Stimulated activated CD4-positive, alpha-beta T cell treated with anti-CD3 and anti-CD28 coated beads, Interleukin-2, amount 100 ng/mL, for 24 hours (primary cell): Measurements from ENCODE around the gene PBX3.

Source experiments
- DNase-seq, 2 donors: peaks; one replicate each; pipeline ENCODE4 v3.0.0-alpha.2; 2020

PBX3 gene

GRCh38 chr9:125911861-125912644 is 164.9 kb downstream of the PBX3 start:
- DNase-seq, result no peak

DNA sequence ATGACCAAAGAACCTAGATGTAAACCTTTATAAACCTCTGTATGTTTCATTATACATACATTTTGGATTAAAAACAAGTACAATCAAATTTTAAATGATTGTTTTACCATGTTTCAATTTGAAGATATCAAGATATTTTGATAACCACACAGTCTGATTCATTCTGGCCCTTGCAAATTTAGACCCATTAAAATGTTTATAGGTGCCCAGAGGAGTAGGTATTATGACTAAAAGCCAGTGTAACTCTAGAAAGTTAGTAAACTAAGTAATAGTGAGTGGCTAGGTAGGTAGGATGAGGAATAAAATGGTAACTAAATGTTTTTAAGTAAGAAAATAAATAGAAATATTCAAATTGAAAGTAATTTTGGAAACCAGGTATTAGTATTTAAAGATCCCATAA is 165.5 kb downstream of the PBX3 start:
- no peak for DNase-seq

GRCh38 chr9:125913551-125913950 is 166.4 kb downstream of the PBX3 start:
- no peak for DNase-seq

DNA sequence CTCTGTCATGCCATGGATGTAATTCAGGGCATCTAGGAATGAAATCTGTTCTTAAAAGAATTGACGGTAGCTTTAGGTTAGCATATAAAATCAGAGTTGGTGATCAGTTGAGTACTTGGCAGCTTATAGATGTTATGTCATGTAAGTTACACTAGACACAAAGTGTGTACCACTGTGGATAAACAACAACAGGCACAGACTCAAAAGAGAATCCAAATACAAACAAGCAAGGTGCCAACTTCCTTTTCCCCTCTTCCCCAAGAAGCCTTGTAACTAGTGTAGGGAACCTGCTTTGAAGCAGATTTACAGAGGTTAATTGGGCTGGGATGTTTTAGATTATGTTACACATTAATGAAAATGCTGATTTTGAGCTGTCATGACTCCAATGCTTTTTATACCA is 167.2 kb downstream of the PBX3 start:
- DNase-seq, result no peak

GRCh38 chr9:125915606-125916005 is 168.4 kb downstream of the PBX3 start:
- no peak for DNase-seq

GRCh38 chr9:125919565-125919964 is 172.4 kb downstream of the PBX3 start:
- no peak for DNase-seq

GRCh38 chr9:125920402-125920801 is 173.2 kb downstream of the PBX3 start:
- no peak for DNase-seq

- DNase-seq, result no peak
Measured at GRCh38 chr9:125922854-125923253, 175.7 kb downstream of the PBX3 start.

DNA sequence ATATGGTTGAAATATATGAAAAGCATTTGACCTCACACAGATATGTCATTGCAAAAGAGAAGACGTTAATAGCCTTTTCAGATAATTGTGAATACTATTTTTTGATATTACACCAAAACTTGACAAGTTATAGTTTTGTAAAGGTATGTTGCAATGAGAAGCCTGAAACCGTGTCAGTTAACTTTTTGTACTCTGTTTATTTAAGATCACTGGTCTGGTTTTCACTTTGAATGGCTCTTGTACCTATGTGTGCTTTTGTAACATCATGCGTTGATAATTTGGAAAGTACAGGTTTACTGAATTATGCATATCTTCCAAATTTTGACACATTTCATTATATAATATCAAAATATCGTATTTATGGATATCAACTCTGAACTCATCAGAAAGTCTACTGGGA is 177.2 kb downstream of the PBX3 start:
- DNase-seq, result no peak

- DNase-seq, result no peak
Measured at GRCh38 chr9:125926936-125927335, 179.8 kb downstream of the PBX3 start.

DNA sequence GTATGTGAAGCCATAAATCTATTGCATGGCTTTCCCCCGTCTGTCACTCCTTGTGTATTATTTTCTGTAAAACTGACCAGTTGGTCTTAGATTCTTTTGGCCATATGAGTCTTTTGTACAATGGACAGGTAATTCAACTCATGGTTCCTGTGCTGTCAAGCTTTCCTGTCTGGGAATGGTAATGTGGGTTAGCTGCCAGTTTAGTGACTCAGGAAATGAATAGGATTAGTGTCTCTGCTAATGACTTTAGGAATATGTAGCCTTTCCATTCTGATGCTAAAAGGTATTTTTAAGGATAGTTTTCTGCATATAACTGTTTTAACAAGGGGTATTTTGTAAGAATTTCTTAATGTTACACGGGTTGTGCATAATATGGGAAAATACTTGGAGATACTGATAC is 182.7 kb downstream of the PBX3 start:
- DNase-seq, result no peak

DNA sequence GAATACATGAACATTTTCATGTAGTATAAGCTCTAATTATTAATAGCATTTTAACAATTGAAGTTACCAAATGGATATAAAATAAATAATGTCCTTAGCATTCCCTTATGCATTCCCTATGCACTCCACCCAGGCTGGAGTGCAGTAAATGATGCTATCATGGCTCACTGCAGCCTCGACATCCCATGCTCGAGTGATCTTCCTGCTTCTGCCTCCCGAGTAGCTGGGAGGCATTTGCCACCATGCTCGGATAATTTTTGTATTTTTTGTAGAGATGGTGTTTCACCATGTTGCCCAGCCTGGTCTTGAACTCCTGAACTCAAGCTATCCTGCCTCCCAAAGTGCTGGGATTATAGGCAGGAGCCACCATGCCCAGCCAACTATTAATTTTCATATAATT is 184.0 kb downstream of the PBX3 start:
- DNase-seq, result no peak

- no peak for DNase-seq
Measured at GRCh38 chr9:125932012-125932411, 184.8 kb downstream of the PBX3 start.

DNA sequence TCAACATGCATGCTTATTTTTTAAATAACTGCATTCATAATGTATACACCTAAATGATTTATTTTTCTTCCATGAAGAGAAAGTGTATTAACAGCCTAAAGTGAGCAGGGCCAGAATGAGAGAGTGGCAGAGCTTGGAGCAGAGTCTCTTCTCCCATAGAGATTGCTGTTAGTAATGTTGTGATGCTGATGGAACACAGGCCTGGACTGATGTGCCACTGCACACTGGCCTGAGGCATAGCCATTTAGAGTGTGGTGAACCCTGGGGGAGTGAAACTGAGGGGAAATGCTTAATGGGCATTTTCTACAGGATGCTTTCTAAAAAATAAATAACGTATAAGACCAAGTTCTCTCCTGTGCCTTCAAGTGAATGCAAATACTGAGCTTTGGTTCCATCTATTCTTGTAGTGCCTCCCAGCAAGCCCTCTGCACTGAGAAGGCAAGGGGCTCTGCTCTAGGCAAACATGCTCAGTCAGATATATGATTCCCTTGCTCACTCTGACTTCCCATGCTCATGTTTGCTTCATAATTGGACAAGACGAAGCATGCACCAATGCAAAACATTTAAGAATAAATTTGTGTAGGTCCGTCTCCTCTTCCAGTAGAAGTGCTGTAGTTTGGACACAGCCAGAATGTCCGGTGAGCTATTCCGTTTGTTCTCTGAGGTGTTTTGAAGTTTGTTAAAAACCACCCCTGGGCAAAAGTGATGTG is 185.7 kb downstream of the PBX3 start:
- DNase-seq, result no peak

DNA sequence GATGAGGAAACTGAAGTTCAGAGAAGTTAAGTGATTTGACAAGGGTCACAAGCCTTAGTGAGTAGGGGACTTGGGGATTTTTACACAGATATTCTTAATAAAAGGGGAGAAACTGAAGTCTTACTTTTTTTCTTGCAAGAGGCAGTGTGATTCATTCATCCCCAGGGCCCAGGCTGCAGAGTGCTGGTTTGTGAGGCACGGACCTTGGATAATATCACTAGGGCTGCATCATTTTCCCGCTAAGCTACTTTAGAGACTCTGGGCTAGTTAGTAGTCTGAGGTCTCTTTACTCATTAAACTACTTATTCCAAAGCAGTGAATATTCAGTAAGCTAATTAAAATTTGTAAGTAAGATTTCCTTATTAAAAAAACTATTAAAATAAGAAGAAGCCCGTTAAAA is 195.0 kb downstream of the PBX3 start:
- DNase-seq, result no peak

- no peak for DNase-seq
Measured at GRCh38 chr9:125943831-125944230, 196.7 kb downstream of the PBX3 start.

GRCh38 chr9:125946397-125946796 is 199.2 kb downstream of the PBX3 start:
- DNase-seq, result no peak

DNA sequence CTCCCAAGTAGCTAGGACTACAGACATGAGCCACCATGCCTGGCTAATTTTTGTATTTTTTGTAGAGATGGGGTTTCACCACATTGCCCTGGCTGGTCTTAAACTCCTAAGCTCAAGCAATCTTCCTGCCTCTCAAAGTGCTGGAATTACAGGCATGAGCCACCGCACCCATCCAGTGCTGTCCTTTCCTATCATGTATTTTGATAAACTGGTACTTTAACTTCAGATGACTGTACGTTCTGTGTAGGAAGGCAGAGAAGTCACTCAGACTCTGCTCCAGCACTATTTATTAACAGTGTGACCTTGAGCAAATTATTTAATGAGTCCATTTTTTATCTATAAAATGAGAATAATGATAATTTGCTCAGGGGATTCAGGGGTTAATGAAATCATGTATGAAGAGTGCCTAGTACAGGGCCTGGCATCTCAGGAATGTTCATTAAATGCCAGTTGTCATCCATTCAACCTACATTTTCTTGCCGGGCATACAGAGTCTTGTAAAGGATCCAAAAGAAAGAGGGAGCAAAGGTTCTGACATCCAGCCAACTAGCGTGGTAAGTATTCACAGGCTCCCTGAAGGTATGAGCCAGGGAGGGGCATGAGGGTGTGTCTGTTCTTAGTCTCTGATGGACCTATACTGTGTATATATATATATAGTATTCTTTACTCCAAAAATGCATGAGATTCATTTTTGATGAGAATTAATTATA is 201.9 kb downstream of the PBX3 start:
- no peak for DNase-seq

- DNase-seq, result no peak
Measured at GRCh38 chr9:125949703-125950460, 202.7 kb downstream of the PBX3 start.

DNA sequence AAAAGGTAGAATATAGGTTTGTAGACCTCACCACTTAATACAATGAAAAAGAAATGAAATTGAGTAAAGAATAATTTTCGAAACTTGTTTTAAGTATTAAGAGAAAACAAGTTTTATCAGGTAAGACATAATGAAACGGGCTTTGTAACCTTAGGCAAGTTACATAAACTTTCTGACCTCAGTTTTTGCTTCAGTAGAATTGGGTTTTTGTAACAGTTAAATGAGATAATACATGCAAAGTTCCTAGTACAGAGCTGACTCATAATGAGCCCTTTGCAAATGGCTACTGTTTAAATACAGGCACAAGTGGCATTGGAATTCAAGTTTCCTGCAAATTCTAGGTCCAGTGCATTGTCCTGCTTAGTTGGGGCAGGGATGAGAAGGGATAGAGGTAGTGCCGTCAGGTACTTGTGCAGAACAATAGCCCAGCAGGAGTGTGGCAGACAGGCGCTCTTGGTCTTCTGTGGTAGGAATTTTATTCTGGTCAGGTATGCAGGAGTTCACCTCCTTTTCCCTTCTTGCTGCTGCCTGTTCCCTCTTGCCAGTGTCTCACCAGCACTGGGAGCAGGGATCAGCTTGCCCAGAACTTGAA is 203.8 kb downstream of the PBX3 start:
- no peak for DNase-seq

DNA sequence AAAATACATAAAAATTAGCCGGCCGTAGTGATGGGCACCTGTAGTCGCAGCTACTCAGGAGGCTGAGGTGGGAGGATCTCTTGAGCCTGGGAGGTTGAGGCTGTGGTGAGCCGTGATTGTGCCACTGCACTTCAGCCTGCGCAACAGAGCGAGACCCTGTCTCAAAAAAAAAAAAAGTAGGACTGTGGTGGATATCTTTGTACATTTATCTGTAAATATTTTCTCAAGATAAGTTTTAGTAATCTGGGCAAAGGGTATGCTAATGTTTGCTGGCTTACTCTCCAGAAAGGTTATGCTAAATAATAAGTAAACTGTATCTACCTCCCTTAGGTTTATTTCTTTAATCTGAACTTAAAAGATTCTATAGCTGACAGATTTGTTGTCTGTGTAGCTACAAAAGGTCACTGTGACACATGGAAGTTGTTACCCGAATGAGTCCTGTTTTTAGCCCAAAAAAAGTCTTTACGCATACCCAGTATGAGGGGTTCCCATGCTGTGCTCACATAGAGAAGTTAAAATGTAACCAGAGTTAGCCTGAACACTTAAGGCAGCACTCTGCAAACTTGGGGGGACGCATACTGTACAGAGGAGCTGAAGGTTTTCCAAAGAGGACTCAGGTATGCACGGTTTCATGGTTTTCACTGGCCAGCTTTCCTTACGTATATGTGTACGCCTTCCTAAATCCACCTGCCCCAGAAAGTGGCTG is 206.3 kb downstream of the PBX3 start:
- DNase-seq, result no peak

GRCh38 chr9:125956102-125956501 is 208.9 kb downstream of the PBX3 start:
- no peak for DNase-seq
